GM19455 (cell line): ENCODE measurements around the gene DHODH.
"Not testable (repeated sequence)": the region's sequence is repeated elsewhere in the genome, so short reads cannot be mapped to it uniquely, and the experiment has no call there.

Source experiments
- ATAC-seq: cut with Tn5 transposase; IDR thresholded peaks from one replicate; pipeline ENCODE4 v1.9.1; 2021; ENCODE audit not compliant: unreplicated experiment

The DHODH gene

GRCh38 chr16:72008424-72009216 is at the start of gene DHODH:
Gene DHODH, plus strand, starts transcription at chr16:72008744. Its CDS starts 21 bp downstream, at chr16:72008765.
- peak; percentile 99 for ATAC-seq

- peak; percentile 69 for ATAC-seq
Measured at GRCh38 chr16:71961066-71962039, 47.2 kb upstream of the DHODH start.

GRCh38 chr16:71963125-71963875 is 45.2 kb upstream of the DHODH start:
- no peak for ATAC-seq

- ATAC-seq: no peak
Measured at GRCh38 chr16:71965223-71965622, 43.3 kb upstream of the DHODH start.

DNA sequence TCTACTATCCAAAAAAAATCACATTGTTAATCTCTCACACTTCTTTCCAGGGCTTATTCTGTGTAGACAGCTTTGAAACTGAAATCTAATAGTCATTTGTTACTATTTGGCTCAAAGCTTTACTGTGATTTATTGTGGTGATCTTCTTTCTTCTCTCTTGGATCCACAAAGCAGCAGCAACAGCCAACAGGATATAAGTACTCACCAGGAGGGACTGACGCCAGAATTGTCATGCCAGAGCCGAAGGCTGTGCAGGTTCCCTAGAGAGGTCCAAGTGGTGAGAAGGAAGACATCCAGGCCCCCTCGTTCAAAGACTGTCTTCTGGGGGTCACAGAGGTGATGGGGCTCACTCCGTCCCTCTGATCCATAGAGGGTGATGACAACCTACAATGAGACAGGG is 41.6 kb upstream of the DHODH start:
- no peak for ATAC-seq

GRCh38 chr16:71969353-71969752 is 39.2 kb upstream of the DHODH start:
- no peak for ATAC-seq

DNA sequence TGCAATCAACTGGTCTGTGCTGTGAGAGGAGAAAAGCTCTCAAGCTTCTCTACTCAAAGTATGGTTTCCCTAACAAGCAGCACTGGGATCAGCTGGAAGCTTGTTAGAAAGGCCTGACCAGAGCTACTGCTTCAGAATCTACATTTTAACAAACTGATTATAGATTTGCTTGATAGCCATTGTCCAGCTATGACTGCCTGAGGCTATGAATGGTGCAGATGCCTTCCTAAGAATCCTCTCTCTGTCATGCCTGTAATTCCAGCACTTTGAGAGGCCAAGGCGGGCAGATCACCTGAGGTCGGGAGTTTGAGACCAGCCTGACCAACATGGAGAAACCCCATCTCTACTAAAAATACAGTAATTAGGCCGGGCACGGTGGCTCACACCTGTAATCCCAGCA is 37.0 kb upstream of the DHODH start:
- no peak for ATAC-seq

GRCh38 chr16:71972356-71972755 is 36.2 kb upstream of the DHODH start:
- ATAC-seq: no peak

- ATAC-seq: no peak
Measured at GRCh38 chr16:71973001-71973400, 35.5 kb upstream of the DHODH start.

DNA sequence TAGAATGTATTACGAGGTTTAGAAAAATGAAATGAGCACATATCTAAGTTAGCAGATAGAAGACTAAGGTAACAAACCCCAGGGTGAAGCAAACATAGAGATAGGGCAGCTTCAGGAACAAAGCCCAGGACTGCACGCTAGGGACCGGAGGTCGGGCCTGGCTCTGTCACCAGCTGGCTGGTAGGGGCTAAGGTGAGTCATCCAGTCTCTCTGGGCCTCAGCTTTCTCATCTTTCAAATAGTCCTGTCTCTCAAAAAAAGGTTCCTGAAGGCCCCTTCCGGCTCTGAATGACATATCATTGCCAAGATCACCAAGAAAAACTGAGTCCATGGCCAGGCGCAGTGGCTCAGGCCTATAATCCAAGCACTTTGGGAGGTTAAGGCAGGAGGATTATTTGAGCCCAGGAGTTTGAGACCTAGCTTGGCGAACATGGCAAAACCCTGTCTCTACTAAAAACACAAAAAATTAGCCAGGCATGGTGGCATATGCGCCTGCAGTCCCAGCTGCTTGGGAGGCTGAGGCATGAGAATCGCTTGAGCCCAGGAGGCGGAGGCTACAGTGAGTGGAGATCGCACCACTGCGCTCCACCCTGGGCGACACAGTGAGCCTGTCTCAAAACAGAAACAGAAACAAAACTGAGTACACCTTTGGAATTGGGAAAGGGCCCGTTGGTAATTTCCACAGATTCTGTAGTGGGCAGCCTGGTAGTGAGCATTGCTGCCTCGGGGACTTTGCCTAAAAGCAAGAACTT is 34.3 kb upstream of the DHODH start:
- no peak for ATAC-seq

GRCh38 chr16:71985262-71985974 is 23.1 kb upstream of the DHODH start:
- no peak for ATAC-seq

DNA sequence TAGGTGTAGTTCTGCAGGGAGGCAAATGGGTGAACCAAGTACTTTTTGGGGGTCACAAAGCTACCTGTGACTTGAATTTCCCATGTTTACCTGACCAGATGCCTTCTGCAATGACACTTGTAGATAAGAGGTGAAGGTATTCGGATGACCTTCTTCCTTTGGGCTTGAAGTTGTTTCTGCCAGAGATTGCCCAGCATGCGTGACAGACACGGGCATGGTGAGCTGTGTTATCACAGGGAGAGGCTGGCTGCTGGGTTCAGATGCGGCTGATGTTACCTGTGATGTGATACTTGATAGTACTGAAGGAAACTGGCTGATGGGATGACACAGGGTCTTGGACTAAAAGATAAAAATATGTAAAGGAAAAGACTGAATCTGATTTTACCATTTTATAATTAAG is 22.4 kb upstream of the DHODH start:
- ATAC-seq: no peak

- no peak for ATAC-seq
Measured at GRCh38 chr16:71995038-71995437, 13.5 kb upstream of the DHODH start.

DNA sequence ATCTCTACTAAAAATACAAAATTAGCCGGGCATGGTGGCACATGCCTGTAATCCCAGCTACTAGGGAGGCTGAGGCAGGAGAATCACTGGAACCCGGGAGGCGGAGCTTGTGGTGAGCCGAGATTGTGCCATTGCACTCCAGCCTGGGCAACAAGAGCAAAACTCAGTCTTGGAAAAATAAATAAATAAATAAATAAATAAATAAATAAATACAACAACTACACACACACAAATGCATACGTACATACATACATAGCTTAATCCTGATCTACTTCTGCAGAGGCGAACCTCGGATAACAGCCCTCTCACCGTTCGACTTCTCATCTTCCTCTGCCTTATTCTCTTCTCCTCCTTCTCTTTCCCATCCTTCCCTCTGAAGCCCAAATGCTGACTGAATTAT is 11.0 kb upstream of the DHODH start:
- ATAC-seq: not testable (repeated sequence)

- no peak for ATAC-seq
Measured at GRCh38 chr16:72001180-72001874, 7.2 kb upstream of the DHODH start.

- no peak for ATAC-seq
Measured at GRCh38 chr16:72002619-72003018, 5.9 kb upstream of the DHODH start.

- ATAC-seq: not testable (repeated sequence)
Measured at GRCh38 chr16:72008065-72008423, 500 bp upstream of the DHODH start.

GRCh38 chr16:72009779-72010178 is 1.2 kb downstream of the DHODH start:
- ATAC-seq: no peak

- no peak for ATAC-seq
Measured at GRCh38 chr16:72012607-72013006, 4.1 kb downstream of the DHODH start.
